Ovary (tissue), 9 donors: ENCODE measurements around the gene AURKA. TPM values are rescaled to one million over a fixed set of nuclear protein-coding genes. Genes with fewer than 3 reads are reported as not detected.
"Not testable (repeated sequence)": the region's sequence is repeated elsewhere in the genome, so short reads cannot be mapped to it uniquely, and the experiment has no call there.

Experiments used
- DNase-seq, 5 donors: peaks; one replicate each; pipeline ENCODE4 v3.0.0-alpha.2; 2019 to 2020
- H3K27ac ChIP-seq, 2 donors: fragments of 200-600 bp; one replicate each; pipeline versions ENCODE4 v1.5.1 to v1.8.0; 2019 to 2022
- H3K27me3 ChIP-seq: fragments of 200-600 bp; one replicate; pipeline ENCODE4 v1.8.0; 2022
- H3K36me3 ChIP-seq: fragments of 200-600 bp; sonication (generic); one replicate; pipeline ENCODE4 v1.5.1; 2019
- H3K4me1 ChIP-seq: one replicate; pipeline ENCODE4 v1.8.1; 2013; ENCODE audit warnings: mild to moderate bottlenecking, moderate library complexity; ENCODE audit not compliant: insufficient read depth
- H3K4me3 ChIP-seq: fragments of 200-600 bp; sonication (generic); one replicate; pipeline ENCODE4 v1.5.1; 2017
- H3K9me3 ChIP-seq, 2 donors: fragments of 200-600 bp in 1 of 2; sonication (generic) in 1 of 2; one replicate each; pipeline versions ENCODE4 v1.5.1 to v1.8.1; 2013 to 2019; ENCODE audit warnings: mild to moderate bottlenecking in 1 of 2, moderate library complexity in 1 of 2
- CTCF ChIP-seq, 3 donors: fragments of 450-650 bp in 2 of 3; fragments of 200-600 bp in 1 of 3; IDR thresholded peaks; one replicate each; pipeline versions ENCODE4 v1.5.1 to v1.8.0; 2016 to 2022; ENCODE audit warnings: antibody characterized with exemption in 3 of 3, mild to moderate bottlenecking in 1 of 3
- EP300 ChIP-seq: sonication (generic); formaldehyde crosslinking; IDR thresholded peaks from one replicate; pipeline ENCODE4 v1.6.1; 2017; ENCODE audit warnings: antibody characterized with exemption
- POLR2A ChIP-seq: fragments of 450-650 bp; IDR thresholded peaks from one replicate; pipeline ENCODE4 v1.6.1; 2017; ENCODE audit warnings: antibody characterized with exemption, mild to moderate bottlenecking, moderate library complexity
- WGBS, 3 donors: extraction: QIAGEN DNeasy Blood & Tissue Kit in 1 of 3; methylation state at CpG; one replicate each; pipeline versions ENCODE4 v1.1.5 to v1.1.7; 2013 to 2017; 5-methylcytosine and 5-hydroxymethylcytosine counted together
- intact Hi-C, 4 donors: fragments of 100-400 bp; cut with DNase I; formaldehyde crosslinking; loops; one replicate each; pipeline versions ENCODE4 v1.11.0 to v1.15.1; 2022 to 2023
- polyA plus RNA-seq, 2 donors: library from polyadenylated mRNA; stranded (reverse); fragments of 200-250 nt in 1 of 2; fragments of 350-450 nt in 1 of 2; fragmentation: Illumina TruSeq in 1 of 2; extraction: RNeasy Lipid Tissue Mini Kit (QIAGEN cat#74804) in 1 of 2; gene quantifications; one replicate each; pipeline ENCODE4 v1.2.3, GENCODE V29; 2013 to 2014
- total RNA-seq, 7 donors: library from RNA; depleted of rRNA in 2 of 7; stranded (reverse); fragments of >200 nt in 2 of 7; fragmentation: NEBNext Ultra II Directional in 3 of 7; extraction: Animal tissue kit (Norgen Biotek cat#: 25700) in 3 of 7; gene quantifications; one replicate each; pipeline versions ENCODE4 v1.1.0 to v1.2.4, GENCODE V29; 2016 to 2023
- donor health status: DM: no; HTN: no; CAD: no; lungs with moderate emphysema.
- donor health status: DM: no; HTN: no; CAD: no.
- donor health status: Bipolar disorder and iron deficiency.
- donor health status: DM: yes; HTN: yes; CAD: no.
- donor health status: DM: no; HTN: no; CAD: no.
- donor health status: DM: yes; HTN: yes; CAD: no.

Gene AURKA
- total and polyA plus RNA-seq, 9 donors, result 2.2 to 10.0 (median 3.2) TPM

- no peak for DNase-seq
- no peak overlapping the region for H3K27ac ChIP-seq
- TF ChIP-seq EP300, result no peak
- TF ChIP-seq CTCF (IDR thresholded peaks at IDR 0.05), result no peak
- no peak for TF ChIP-seq POLR2A
- no peaks in the 10 kb centered on the region for H3K27me3 ChIP-seq
- intact Hi-C loops, result no loop called here
- H3K9me3 ChIP-seq, result no peaks in the 10 kb centered on the region
- no peaks in the 10 kb centered on the region for H3K4me1 ChIP-seq
- WGBS, 3 donors, result 72 to 89% (median 79%) methylated on average over 3 of the region's 3 CpGs
- no peaks in the 10 kb centered on the region for H3K36me3 ChIP-seq
- no peak overlapping the region for H3K4me3 ChIP-seq
These were observed 49.2 kb downstream of the AURKA start for GRCh38 chr20:56342783-56343182.

DNA sequence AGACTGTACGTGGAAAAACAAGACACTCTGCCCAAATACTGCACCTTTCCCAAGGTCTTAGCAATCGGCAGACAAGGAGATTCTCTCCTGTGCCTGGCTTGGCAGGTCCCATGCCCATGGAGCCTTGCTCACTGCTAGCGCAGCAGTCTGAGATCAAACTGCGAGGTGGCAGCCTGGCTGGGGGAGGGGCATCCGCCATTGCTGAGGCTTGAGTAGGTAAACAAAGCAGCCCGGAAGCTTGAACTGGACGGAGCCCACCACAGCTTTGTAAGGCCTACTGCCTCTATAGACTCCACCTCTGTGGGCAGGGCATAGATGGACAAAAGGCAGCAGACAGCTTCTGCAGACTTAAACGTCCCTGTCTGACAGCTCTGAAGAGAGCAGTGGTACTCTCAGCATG is 55.3 kb downstream of the AURKA start:
- H3K9me3 ChIP-seq, intact Hi-C loops: not testable (repeated sequence)

DNA sequence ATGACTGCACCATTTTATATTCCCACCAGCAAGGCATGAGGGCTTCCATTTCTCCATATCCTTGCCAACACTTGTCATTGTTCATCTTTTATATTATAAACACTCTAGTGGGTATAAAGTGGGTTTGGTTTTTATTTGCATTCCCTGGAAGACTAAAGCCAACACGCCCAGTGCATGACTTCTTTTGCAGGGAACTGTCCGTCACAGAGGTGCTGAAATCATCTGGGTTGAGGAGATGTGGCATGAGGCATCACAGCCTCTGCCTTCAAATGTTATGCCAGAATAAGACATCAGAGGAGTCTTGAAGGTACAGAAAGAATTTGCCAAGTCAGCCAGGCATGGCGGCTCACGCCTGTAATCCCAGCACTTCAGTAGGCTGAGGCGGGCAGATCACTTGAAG is 63.2 kb downstream of the AURKA start:
- TF ChIP-seq CTCF (IDR thresholded peaks at IDR 0.05) (no peak), EP300 (no peak), POLR2A (no peak)
- WGBS, 3 donors, result 24 to 42% (median 39%) methylated on average over 5 of the region's 5 CpGs
- intact Hi-C loops, result no loop called here
- no peaks in the 10 kb centered on the region for H3K4me1 ChIP-seq
- no peaks in the 10 kb centered on the region for H3K27me3 ChIP-seq
- DNase-seq, result no peak
- no peaks in the 10 kb centered on the region for H3K9me3 ChIP-seq
- no peak overlapping the region for H3K27ac ChIP-seq
- H3K4me3 ChIP-seq, result no peak overlapping the region
- H3K36me3 ChIP-seq, result no peaks in the 10 kb centered on the region

More for the DNA sequence above, 55.3 kb downstream of the AURKA start:
- not testable (repeated sequence) for H3K4me1 ChIP-seq, DNase-seq, H3K4me3 ChIP-seq, H3K27ac ChIP-seq, H3K36me3 ChIP-seq, H3K27me3 ChIP-seq
- WGBS, 3 donors, result 65 to 76% (median 74%) methylated on average over 8 of the region's 8 CpGs

DNA sequence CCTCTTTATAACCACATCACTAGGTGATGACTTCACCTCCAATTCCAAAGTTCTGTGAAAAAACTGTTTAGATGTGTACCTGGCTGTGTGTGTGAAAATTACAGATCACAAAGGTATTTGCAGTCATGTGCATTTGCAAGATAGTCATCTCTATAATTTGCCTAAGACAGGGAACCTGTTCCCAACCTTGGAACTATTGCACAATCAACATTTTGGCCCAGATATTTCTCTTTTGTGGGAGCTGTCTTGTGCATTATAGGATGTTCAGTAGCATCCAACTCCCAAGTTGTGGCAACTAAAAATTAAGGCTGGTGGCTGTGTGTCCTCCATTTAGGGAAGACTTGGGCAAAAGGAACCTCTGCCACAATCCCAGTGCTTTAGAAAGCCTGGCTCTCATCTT is 67.2 kb downstream of the AURKA start:
- H3K27ac ChIP-seq, result no peak overlapping the region
- H3K9me3 ChIP-seq, result no peaks in the 10 kb centered on the region
- DNase-seq, result no peak
- no peaks in the 10 kb centered on the region for H3K27me3 ChIP-seq
- H3K36me3 ChIP-seq, result no peaks in the 10 kb centered on the region
- H3K4me1 ChIP-seq, result peaks cover 4% of the 10 kb centered on the region
- intact Hi-C loops, result no loop called here
- no peak overlapping the region for H3K4me3 ChIP-seq
- TF ChIP-seq EP300 (no peak), POLR2A (no peak), CTCF (IDR thresholded peaks at IDR 0.05) (no peak)

GRCh38 chr20:56323656-56324055 is 68.4 kb downstream of the AURKA start:
- Histone ChIP-seq H3K36me3 (no peaks in the 10 kb centered on the region), H3K27me3 (no peaks in the 10 kb centered on the region), H3K4me1 (peaks cover 4% of the 10 kb centered on the region), H3K9me3 (no peaks in the 10 kb centered on the region), H3K4me3 (no peak overlapping the region), H3K27ac (no peak overlapping the region)
- intact Hi-C loops, result no loop called here
- WGBS, 3 donors, result 55 to 62% (median 57%) methylated on average over 6 of the region's 6 CpGs
- no peak for TF ChIP-seq CTCF (IDR thresholded peaks at IDR 0.05)
- TF ChIP-seq EP300, result no peak
- no peak for TF ChIP-seq POLR2A
- no peak for DNase-seq
